Measurements from ENCODE around the gene UBALD2.
"Not testable (repeated sequence)": the region's sequence is repeated elsewhere in the genome, so short reads cannot be mapped to it uniquely, and the experiment has no call there.

Gene UBALD2

DNA sequence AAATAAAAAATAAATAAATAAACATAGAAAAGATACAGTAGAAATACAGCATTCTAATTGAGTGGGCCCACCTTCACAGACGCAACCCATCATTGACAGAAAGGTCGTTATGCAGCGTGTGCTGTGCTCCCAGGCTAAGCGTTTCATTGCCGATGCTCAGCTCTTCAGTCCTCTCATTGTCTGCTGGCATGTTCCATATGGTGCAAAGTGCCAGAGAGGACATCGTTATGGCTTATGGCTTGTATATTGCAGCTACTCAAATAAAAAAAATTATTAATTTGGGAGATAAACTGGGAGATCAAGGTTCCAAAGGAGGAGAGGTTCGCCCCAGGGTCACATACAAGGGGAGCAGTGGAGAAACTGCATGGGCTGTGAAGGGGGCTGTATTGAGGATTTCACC, 11.3 kb upstream of the UBALD2 start:
- no peak for DNase-seq (ENCODE audit: low read depth in 2 of 2)
- TF ChIP-seq, protein P1, sequence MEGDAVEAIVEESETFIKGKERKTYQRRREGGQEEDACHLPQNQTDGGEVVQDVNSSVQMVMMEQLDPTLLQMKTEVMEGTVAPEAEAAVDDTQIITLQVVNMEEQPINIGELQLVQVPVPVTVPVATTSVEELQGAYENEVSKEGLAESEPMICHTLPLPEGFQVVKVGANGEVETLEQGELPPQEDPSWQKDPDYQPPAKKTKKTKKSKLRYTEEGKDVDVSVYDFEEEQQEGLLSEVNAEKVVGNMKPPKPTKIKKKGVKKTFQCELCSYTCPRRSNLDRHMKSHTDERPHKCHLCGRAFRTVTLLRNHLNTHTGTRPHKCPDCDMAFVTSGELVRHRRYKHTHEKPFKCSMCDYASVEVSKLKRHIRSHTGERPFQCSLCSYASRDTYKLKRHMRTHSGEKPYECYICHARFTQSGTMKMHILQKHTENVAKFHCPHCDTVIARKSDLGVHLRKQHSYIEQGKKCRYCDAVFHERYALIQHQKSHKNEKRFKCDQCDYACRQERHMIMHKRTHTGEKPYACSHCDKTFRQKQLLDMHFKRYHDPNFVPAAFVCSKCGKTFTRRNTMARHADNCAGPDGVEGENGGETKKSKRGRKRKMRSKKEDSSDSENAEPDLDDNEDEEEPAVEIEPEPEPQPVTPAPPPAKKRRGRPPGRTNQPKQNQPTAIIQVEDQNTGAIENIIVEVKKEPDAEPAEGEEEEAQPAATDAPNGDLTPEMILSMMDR (IDR thresholded peaks at IDR 0.05; ENCODE audit: low read depth, low read length), result no peak

DNA sequence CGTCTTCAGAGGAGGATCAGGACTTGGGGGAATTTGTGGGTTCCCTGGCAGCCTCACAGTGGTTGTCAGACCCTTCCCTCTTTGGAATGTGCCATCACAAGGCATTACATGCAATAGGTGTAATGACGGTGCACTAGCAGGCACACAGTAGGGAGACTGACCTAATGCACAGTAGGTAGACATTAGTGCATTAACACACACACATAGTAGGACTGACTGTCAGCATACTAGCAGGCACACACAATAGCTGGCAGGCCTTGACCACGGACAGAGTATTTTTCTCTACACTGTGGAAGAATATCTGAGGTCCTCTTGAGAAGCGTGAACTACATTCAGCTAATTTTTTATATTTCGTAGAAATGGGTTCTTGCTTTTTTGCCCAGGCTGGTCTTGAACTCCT, 10.9 kb upstream of the UBALD2 start:
- no peak for DNase-seq (ENCODE audit: low read depth in 2 of 2)
- TF ChIP-seq, protein P1 (IDR thresholded peaks at IDR 0.05; ENCODE audit: low read depth, low read length), result no peak
- no peak overlapping the region for H3K4me3 ChIP-seq (replicated peaks in 1 of 2; ENCODE audit: low read depth in 2 of 2, low read length in 2 of 2)

More for the DNA sequence above, 11.3 kb upstream of the UBALD2 start:
- no peak overlapping the region for H3K4me3 ChIP-seq (replicated peaks in 1 of 2; ENCODE audit: low read depth in 2 of 2, low read length in 2 of 2)

DNA sequence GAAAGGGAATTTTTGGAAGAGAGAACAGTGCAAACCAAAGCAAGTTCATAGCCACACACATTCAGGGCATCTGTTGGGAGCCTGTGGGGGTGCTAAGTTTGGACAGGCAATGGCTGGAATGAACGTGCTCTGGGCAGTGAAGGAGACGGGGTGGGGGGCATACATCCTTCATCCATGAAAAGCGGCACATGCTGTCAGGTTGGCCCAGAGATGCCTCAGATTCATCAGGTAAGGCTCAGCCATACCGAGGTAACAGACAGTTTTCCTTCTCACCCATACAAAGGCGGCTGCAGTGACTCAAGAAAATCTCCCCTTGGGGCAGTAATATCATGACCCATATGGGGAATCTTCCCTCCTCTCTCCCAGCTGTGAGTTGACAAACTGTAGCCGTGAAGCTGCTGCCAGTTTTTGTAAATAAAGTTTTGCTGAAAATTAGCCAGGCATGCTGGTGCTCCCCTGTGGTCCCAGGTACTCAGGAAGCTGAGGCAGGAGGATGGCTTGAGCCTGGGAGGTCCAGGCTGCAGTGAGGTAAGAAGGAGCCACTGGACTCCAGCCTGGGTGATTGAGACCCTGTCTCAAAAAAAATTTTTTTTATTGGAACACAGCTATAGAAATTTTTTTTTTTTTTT, 9.2 kb upstream of the UBALD2 start:
- no peak for DNase-seq (ENCODE audit: low read depth in 2 of 2)
- TF ChIP-seq, protein P1 (IDR thresholded peaks at IDR 0.05; ENCODE audit: low read depth, low read length), result no peak
- H3K4me3 ChIP-seq (replicated peaks in 1 of 2; ENCODE audit: low read depth in 2 of 2, low read length in 2 of 2), result no peak overlapping the region

DNA sequence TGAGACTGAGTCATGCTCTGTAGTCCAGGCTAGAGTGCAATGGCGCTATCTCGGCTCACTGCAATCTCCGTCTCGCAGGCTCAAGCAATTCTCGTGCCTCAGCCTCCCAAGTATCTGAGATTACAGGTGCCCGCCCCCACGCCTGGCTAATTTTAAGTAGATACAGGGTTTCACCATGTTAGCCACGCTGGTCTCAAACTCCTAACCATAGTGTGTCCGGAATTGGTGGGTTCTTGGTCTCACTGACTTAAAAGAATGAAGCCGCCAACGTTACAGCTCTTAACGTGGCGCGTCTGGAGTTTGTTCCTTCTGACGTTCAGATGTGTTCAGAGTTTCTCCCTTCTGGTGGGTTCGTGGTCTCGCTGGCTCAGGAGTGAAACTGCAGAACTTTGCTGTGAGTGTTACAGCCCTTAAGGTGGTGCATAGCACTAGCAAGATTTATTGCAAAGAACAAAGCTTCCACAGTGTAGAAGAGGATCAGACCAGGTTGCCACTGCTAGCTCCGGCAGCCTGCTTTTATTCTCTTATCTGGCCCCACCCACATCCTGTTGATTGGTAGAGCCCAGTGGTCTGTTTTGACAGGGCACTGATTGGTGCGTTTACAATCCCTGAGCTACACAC, 8.6 kb upstream of the UBALD2 start:
- H3K4me3 ChIP-seq (replicated peaks in 1 of 2; ENCODE audit: low read depth in 2 of 2, low read length in 2 of 2); DNase-seq (ENCODE audit: low read depth in 2 of 2): not testable (repeated sequence)

DNA sequence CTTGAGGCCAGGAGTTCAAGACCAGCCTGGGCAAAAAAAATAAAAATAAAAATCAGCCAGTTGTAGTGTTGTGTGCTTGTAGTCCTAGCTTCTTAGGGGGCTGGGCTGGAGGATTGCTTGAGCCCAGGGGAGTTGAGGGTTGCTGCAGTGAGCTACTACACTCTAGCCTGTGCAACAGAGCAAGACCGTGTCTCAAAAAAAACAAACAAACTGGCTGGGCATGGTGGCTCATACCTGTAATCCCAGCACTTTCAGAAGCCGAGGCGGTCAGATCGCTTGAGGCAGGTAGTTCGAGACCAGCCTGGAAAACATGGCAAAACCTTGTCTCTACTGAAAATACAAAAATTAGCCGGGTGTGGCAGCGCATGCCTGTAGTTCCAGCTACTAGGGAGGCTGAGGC, 4.9 kb upstream of the UBALD2 start:
- DNase-seq (ENCODE audit: low read depth in 2 of 2), result no peak
- H3K4me3 ChIP-seq (replicated peaks in 1 of 2; ENCODE audit: low read depth in 2 of 2, low read length in 2 of 2), result no peak overlapping the region
- TF ChIP-seq, protein P1 (IDR thresholded peaks at IDR 0.05; ENCODE audit: low read depth, low read length), result no peak

DNA sequence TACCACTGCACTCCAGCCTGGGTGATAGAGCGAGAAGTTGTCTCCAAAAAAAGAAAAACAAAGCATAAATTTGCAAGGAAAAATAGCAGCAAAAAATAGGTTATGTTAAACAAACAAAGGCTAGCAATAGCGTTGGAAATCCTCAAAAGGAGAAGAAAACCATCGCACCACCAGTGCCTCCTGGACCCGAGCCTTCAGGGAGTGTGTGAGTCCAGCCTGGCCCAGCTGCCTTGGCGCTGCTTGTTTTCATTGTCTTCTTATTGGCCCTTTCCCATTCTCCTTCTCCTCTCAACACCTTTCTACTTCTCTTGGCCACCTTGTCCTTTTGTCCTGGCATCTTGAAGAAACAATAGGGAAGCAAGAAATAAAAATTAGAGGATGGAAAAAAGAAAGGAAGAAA, 4.5 kb upstream of the UBALD2 start:
- TF ChIP-seq, protein P1 (IDR thresholded peaks at IDR 0.05; ENCODE audit: low read depth, low read length), result no peak
- DNase-seq (ENCODE audit: low read depth in 2 of 2), result no peak
- no peak overlapping the region for H3K4me3 ChIP-seq (replicated peaks in 1 of 2; ENCODE audit: low read depth in 2 of 2, low read length in 2 of 2)

DNA sequence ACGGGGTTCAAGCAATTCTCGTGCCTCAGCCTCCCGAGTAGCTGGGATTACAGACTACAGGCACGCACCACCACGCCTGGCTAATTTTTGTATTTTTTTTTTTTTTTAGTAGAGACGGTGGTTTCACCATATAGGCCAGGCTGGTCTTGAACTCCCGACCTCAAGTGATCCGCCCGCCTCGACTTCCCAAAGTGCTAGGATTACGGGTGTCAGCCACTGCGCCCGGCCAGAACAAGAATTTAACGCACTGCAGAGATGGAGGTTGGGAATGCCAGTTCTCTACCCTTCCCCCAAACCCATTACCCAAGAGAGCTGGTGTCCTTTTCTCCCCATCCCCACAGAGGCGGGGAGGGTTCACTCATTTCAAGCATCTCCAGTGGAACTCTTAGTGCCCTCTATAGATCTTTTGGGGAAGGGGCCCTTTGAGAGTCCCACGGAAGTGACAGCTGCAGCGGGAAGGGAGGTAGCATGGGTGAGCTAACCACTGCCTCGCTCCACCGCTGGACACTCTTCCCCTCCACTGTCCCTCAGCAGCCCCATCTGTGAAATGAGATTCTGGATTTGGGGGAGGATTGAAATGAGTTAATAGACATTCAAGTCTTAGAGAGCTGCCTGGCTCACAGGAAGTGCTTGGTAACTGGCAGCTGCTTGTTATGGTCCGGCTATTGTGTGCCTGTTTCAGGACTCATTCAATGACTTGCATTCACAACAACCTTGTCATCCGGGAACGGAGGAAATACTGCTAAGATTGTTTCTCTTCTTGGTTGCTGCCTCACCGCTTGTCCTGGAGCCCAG, 3.5 kb upstream of the UBALD2 start:
- TF ChIP-seq, protein P1 (IDR thresholded peaks at IDR 0.05; ENCODE audit: low read depth, low read length), result no peak
- peak in 1 of 2 donors; percentile 87 for DNase-seq (ENCODE audit: low read depth in 2 of 2)
- H3K4me3 ChIP-seq (replicated peaks in 1 of 2; ENCODE audit: low read depth in 2 of 2, low read length in 2 of 2), result no peak overlapping the region

Data from cardiac fibroblast (primary cell).